GM18511 (cell line): Measurements from ENCODE around the gene SUMO3.
A peak's percentile ranks its signal among the peaks of the same experiment; 100 is the strongest.

Source experiments
- ATAC-seq: cut with Tn5 transposase; IDR thresholded peaks from one replicate; pipeline ENCODE4 v1.9.1; 2021; ENCODE audit warnings: mild to moderate bottlenecking, moderate library complexity; ENCODE audit not compliant: unreplicated experiment

SUMO3 gene

DNA sequence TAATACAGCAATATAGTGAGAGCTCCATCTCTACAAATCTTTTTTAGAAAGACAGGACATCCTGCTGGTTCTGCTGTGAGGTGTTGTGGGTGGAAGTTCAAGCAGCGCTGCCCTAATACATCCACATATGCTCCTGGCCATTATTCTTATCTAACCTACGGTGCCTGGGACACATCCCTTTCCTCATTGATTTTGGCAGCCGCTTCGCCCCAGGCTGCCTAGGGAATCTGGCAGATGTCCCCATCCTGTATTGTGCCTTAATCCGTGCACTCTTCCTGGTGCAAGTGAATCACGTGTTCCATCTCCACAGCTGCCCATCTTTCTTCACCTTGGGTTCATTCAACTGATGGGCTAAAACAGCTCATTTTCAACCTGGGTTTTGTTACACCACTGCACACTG lies 13.1 kb downstream of the SUMO3 start:
- ATAC-seq: no peak

DNA sequence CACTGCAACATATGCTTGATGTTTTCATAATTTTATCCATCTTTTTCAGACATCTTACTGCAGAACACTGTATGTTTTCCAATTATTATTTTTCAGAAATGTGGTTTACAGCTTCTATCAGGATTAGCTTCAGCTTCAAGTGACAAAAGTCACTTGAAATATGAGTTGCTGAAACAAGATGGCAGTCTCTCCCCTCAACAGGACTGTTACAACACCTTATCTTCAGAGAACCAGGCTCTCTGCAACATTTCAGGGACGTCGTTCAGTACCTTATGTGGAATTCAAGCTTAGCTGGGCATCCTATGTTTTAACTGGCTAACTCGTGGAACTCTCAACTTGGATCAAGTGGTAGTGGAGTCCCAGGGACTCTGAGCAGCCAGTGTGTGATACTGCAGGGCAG lies 14.2 kb downstream of the SUMO3 start:
- no peak for ATAC-seq

DNA sequence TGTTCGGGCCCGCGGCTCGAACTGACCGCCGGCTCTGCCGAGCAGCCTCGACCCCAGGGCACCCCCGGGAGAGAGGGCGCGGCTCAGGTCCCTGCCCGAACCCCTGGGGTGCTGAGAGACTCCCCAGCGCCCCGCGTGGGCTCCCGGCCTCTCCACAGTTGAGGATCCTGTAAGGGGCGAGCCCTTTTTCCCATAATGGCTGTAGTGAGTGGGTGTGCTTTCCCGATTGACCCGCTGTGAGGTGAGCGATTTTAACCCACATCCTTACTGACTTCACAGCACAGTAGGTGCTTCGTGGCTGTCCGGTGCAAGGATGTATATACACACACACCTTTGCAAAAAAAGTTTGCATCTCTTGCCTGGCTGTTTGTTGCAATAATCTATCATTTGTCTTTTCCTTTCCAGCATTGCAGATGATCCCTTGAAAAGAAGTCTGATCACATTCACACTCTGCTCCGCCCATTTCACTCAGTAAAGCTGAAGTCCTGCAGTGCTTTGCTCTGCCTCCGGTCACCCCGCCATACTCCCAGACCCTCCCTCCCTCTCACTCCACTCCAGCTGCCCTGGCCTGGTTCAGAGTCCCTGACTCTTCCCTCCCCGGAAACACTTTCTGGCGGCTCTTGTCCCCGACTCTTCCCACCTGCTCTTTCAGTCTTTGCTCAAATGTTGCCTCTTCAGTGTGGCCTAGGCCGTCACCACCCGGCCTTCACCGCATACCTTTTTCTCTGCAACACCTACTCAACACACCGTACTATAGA lies 15.3 kb downstream of the SUMO3 start:
- ATAC-seq: no peak

DNA sequence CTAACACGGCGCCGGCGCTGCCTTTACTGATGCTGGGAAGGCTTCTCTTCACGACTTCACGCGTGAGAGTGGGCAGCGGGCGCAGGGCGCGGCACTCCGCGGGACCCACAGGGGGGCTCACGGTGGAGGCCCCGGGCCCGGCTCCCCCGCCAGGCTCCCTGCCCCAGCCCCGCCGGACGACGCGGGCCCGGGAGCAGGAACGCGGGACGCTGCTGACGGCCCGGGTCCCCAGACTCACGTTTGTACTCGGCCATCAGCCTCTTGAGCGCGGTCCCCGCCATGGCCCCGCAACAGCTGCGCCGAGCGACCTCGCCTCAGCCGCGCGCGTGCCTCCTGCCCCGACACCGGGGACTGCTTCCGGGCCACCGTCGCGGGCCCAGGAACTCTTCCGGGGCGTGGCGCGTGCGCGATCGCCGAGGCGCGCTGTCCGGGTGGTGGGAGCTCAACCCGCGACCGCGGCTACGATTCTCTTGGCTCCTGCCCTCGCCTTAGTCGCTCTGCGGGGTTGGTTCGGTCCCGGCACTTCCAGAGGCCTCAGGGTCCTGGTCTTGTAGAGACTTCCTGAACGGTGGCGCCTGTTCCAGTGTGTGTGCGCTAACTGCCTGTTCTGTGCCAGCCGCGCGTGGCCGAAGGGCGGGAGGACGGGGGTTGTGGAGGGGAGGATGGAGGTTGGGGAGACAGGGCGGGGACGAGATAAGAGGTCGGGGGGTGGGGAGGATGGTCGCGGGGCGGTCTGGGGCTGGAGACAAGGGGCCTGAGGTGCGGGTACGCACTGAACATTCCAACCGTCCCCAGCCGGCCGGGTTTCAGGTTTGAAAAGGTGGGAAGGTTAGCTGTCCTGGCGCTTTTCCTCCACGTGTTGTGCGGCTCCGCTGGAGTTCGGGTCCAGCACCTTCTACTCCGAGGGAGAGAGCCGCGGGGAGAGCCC lies 16.1 kb downstream of the SUMO3 start, which contains the start of gene UBE2G2:
Gene UBE2G2 (minus strand): TSS at position 353 of the 928 bp plus-strand sequence. CDS start 72 bp downstream, at position 281.
- peak; percentile 89 for ATAC-seq

DNA sequence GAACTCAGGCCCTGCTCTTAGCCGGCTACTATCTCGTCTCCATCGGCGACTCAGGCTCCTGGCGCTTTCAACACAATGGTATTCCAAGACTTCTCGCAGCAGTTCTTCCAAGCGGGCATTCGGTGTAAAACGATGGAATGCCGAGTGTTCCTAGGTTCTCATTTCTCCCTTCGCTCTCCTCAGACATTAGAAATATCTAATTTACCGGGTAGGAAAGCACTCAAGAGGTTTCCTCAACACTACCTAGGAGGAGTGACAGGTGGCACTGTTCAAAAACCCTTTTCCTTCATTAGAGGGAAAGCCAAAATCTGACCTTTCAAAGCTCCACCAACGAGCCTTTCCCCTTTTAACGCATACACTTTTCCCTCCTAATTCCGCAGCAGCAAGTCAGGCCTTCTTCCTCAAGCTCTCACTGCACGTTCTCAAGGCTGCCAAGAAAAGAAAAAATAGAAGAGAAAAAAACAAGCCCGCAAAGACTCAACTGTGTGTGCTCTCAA lies 16.8 kb downstream of the SUMO3 start:
- peak; percentile 64 for ATAC-seq

DNA sequence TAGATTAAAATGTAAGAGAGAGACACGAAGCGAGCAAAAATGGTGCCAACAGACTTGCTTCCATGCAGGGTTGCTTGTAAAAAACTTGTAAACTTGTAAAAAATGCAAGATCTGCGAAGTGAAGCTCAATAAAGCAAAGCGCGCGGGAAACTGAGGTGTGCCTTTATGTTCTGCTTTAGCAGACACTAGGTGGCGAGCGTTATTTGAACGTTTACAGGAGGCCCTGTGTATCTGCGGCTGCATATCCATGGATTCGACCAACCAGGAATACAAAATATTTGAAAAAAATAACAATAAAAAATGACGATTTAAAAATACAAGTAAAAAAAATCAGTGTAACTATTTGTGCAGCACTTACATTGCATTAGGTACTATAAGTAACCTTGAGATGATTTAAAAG lies 17.8 kb downstream of the SUMO3 start:
- no peak for ATAC-seq

DNA sequence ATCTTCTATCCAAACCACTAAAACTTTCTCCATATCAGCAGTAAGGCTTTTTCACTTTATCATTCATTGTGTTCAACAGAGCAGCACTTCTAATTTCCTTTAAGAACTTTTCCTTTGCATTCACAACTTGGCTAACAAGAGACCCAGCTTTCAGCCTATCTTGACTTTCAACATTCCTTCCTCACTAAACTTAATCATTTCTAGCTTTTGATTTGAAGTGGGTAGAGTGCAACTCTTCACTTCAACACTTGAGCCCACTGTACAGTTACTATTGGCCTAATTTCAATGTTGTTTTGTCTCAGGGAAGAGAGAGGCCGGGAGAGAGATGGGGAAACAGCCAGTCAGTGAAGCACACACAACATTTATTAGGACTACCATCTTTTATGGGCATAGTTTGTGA lies 18.2 kb downstream of the SUMO3 start:
- no peak for ATAC-seq

DNA sequence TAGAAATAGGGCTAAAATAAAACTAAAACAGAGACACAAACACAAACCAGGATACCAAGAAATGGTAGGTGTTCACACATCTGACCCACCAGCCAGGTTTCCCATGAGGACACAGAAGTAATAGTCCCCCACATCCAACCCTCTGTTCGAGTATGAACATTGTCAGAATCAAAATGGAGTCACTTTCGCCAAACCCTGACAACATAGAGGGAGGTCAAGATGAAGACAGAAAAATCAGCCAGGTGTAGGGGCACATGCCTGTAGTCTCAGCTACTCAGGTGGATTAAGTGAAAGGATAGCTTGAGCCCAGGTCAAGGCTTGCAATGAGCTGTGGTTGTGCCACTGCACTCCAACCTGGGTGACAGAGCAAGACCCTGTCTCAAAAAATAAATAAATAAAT lies 20.1 kb downstream of the SUMO3 start:
- ATAC-seq: no peak

DNA sequence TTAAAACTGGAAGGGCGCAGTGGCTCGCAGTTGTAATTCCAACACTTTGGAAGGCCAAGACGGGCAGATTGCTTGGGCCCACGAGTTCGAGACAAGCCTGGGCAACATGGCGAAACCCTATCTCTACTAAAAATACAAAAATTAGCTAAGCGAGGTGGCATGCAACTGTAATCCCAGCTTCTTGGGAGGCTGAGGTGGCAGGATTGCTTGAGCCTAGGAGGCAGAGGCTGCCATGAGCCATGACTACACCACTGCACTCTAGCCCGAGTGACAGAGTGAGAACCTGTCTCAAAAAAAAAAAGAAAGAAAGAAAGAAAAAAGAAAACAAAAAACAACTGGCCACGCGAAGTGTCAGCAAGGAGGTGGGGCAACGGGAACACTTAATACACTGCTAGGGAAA lies 22.5 kb downstream of the SUMO3 start:
- ATAC-seq: no peak

DNA sequence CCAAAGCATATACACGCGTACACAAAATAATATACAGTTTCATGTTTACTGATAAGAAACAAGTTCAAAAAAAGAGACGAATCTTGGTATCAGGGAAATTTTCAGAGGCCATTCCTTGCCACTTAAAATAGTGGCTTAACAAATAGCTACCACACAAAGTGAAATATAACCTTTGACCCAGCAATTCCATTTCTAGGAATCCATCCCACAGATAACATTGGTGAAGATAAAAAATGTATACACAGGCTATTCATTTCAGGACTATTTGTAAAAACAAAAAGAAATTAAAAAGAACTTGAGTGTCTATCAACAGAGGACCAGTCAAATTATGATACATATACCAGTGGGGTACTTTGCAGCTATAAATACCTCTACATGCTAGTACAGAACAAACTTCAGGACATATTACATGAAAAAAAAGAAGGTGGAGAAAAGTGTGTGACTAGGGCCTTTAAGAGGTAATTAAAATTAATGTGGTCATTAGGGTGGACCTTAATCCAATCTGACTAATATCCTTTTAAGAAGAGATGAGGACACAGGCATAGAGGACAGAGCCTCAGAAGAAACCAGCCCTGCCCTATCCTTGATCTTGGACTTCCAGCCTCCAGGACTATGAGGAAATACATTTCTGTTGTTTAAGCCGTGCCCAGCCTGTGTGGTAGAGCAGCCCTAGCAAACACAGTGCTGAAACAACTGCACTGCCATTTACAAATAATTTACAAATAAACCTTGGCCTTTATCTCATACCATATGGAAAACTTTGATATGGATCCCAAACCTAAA lies 24.1 kb downstream of the SUMO3 start:
- no peak for ATAC-seq

DNA sequence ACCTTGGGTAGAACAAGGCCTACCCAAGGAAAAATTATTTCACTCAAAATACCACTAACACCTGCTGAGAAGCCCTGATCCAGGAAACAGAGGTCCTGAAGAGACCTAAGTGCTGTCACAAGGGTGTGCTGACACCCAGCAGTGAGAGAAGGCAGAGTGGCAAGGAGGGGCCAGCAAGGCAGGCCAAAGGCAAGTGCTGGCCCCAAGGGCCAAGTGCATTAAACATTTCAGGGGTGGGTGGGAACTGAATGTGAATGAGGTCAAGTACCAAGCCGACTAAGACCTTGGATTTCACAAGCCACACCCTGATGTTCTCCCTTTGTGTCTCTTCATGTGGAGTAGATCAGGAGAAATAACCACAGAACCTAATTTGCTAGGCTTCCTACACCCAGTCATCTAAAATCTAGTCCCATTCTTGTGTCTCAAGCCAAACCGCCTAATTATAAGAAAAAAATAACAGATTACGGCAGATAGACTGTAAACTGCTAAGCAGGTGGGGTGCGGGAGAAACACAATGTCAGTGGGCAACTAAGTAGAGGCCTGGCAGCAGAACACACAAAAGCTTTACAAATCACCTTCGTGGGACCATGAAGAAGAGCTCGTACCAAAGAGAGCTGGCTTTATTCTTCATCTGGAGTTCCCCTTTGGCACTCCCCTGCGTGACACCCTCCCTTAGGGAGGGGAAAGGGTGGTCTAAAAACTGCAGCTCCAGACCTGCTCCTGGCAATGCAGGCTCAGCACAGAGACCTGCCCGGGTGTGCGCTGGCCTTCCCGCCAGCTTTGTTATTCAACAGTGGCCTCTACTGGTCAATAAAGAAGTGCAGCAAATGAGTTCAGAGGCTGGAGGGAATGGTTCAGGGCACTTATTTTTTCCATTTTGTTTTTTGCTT lies 24.9 kb downstream of the SUMO3 start:
- ATAC-seq: no peak

DNA sequence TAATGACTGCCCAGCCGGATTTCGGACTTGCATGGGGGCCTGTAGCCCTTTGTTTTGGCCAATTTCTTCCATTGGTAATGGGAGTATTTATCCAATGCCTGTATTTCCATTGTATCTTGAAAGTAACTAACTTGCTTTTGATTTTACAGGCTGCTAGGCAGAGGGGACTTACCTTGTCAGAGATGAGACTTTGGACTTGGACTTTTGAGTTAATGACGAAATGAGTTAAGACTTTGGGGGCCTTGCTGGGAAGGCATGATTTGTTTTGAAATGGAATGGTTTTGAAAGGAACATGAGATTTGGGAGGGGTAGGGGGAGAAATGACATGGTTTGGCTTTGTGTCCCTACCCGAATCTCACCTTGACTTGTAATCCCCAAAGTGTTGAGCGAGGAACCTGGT lies 25.9 kb downstream of the SUMO3 start:
- no peak for ATAC-seq

DNA sequence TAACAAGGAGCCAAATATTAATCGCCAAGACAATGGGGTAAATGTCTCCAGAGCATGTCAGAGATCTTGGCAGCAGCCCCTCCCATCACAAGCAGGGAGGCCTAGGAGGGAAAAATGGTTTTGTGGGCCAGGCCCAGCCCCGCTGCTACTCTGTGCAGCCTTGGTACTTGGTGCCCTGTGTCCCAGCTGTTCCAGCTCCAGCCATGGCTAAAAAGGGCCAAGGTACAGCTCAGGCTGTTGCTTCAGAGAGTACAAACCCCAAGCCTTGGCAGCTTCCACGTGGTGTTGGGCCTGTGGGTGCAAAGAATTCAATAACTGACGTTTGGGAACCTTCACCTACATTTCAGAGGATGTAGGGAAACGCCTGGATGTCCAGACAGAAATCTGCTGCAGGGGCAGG lies 26.6 kb downstream of the SUMO3 start:
- ATAC-seq: no peak

DNA sequence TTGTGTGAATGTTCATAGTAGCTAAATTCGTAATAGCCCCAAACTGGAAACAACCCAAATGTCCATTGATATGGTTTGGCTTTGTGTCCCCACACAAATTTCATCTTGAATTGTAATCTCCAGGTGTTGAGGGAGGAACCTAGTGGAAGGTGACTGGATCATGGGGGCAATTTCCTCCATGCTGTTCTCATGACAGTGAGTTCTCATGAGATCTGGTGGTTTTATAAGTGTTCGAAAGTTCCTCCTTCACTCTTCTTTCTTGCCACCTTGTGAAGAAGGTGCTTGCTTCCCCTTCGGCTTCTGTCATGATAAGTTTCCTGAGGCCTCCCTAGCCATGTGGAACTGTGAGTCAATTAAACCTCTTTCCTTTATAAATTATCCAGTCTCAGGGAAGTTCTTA lies 27.5 kb downstream of the SUMO3 start:
- ATAC-seq: no peak

DNA sequence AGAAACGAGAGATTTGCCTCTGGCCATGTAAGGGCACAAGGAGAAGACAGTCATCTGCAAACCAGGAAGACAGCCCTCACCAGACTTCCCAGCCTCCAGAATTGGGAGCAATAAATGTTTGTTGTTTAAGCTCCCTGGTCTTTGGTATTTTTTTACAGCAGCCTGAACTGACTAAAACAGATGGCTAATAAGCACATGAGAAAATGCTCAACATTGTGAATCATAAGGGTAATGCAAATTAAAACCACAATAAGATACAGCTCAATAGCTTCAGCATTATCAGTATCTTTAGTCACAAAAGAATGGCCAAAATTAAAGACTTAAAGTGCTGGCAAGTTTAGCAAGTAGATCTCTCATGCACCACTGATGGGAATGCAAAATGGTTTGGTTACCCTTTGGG lies 28.0 kb downstream of the SUMO3 start:
- ATAC-seq: no peak

DNA sequence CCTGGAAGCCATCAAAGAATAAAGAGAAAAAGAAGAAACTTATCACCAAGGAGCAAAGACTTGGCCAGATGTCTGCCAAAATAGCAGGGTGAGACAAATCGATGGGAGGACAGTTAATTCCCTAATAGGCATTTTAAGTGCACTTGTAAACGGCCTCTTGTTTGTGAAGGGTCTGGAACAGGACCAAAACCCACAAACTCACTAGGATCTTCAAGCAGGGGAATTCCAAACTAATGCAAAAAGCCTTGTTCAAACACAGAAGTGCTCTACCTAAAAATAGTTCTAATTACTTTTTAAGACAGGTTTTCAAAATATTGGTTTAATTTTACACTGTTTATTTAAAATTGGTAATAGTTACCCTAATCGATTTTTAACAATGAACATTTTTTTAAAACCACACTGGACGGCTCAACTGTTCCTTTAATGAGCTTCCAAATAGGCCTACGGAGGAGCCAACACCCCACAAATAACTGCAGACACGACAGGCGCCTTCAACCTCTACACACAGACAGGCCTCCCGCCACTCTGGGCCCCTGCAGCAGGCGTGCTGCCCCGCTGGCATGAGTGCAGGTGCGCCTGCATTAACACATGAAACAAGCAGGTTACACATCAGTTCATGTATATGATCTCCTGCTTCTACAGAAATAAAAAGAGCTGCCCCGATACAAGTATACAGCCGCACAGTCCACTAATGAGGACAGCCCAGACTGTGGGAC lies 32.1 kb downstream of the SUMO3 start:
- no peak for ATAC-seq

DNA sequence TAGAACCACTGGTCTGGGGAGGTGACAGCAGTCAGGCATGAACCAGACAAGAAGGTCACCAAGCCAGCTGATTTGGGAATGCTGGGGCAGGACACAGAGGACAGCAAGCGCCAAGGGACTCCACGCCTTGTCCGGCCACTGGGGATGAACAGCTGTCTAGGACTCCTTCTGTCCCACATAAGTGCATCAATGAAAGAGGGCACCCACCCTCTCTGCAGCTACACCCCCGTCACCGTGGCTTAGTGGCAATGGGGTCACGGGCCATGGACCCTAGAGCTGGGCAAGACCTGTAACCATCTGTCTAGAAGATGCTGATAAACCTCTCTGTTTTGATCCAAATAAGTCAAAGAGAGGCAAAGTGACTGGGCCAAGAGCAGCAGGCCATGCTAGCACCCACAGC lies 33.1 kb downstream of the SUMO3 start:
- ATAC-seq: no peak

DNA sequence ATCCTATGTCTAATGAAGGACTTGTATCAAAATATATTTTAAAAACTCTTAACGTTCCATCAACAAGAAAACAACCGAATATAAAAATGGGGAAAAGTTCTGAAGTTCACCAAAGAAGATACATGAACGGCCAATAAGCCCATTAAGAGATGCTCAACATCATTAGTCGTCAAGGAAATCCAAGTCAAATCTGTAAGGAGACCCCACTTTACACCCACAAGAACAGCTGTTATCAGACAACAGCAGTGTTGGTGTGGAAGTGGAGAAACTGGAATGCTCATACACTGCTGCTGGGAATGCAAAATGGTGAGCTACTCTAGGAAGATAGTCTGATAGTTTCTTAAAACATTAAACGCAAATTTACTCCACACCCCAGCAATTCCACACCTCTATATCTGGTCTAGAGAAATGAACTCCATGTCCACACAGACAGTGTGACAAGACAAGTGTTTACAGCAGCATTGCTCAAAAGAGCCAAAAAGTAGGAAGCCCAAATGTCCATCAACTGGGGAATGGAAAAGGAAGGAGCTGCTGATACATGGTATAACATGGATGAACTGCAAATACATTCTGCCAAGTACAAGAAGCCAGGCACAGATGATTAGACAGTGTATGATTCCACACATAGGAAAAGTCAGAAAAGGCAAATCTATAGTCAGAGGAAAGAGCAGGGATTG lies 34.7 kb downstream of the SUMO3 start:
- ATAC-seq: no peak
